ENCODE data around the gene WASHC4.

Gene WASHC4

DNA sequence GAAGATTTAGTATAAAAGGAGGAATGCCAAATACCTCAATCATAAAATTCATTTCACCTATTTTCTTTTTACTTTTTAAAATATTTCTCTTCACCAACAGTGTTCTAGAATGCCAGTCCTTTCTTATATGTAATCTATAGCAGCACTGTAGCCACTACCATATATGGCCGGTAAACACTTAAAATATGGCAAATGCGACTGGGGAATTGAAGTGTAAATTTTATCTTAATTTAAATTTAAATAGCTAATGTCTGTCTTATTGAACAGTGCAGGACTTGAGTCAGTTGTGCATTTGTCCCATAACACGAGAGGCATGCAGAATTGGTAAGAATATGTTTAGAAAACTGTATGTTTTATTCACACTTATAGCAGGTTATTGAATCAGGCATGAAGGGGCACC lies 50.1 kb downstream of the WASHC4 start:
- Histone ChIP-seq H3K79me1 (ENCODE audit: low read length) (no peaks in the 10 kb centered on the region), H2AFZ (ENCODE audit: insufficient read depth, low read length, poor library complexity) (no peak overlapping the region), H3K79me2 (ENCODE audit: control insufficient read depth, insufficient read depth, low read length, poor library complexity) (no peaks in the 10 kb centered on the region), H3K14ac (ENCODE audit: low read length) (no peak overlapping the region), H3K4me2 (ENCODE audit: low read length) (no peak overlapping the region), H2BK12ac (ENCODE audit: low read length) (no peak overlapping the region), H3K4ac (ENCODE audit: low read depth, low read length) (no peak overlapping the region), H4K8ac (ENCODE audit: low read depth, low read length) (no peak overlapping the region), H4K12ac (ENCODE audit: low read depth, low read length) (no peak overlapping the region), H2AK5ac (ENCODE audit: low read length) (no peak overlapping the region), H3K9me3 (ENCODE audit: insufficient read depth, low read depth, low read length) (no peaks in the 10 kb centered on the region), H3K36me3 (ENCODE audit: control insufficient read depth in 1 of 2, insufficient read depth in 2 of 2, low read length in 2 of 2) (peaks cover 7 to 9% of the 10 kb centered on the region in 2 experiments), H3K18ac (ENCODE audit: low read length) (no peak overlapping the region), H3K4me3 (ENCODE audit: low read depth, low read length) (no peak overlapping the region), H3K9ac (ENCODE audit: low read length) (no peak overlapping the region), H3K27me3 (ENCODE audit: insufficient read depth, low read length) (no peaks in the 10 kb centered on the region), H2BK5ac (ENCODE audit: low read depth, low read length, poor library complexity) (no peak overlapping the region), H2BK120ac (ENCODE audit: insufficient read depth, low read length, poor library complexity) (no peak overlapping the region), H3K27ac (ENCODE audit: low read depth, low read length) (no peak overlapping the region), H3K23ac (ENCODE audit: low read length) (no peak overlapping the region), H4K91ac (ENCODE audit: low read depth, low read length) (no peak overlapping the region), H3K4me1 (ENCODE audit: control insufficient read depth in 1 of 2, insufficient read depth in 2 of 2, low read length in 2 of 2) (no peaks in the 10 kb centered on the region)
- no CpG with 5 or more reads among the region's 3 CpGs for WGBS (ENCODE audit: extremely low coverage, insufficient coverage, insufficient read length)
- no peak for DNase-seq

GRCh38 chr12:105158876-105159275 lies 51.3 kb downstream of the WASHC4 start:
- no peak overlapping the region for H3K14ac ChIP-seq (ENCODE audit: low read length)
- H2BK120ac ChIP-seq (ENCODE audit: insufficient read depth, low read length, poor library complexity), result no peak overlapping the region
- H4K91ac ChIP-seq (ENCODE audit: low read depth, low read length), result no peak overlapping the region
- H2BK5ac ChIP-seq (ENCODE audit: low read depth, low read length, poor library complexity), result no peak overlapping the region
- no peak overlapping the region for H4K12ac ChIP-seq (ENCODE audit: low read depth, low read length)
- H3K4me2 ChIP-seq (ENCODE audit: low read length), result no peak overlapping the region
- H3K23ac ChIP-seq (ENCODE audit: low read length), result no peak overlapping the region
- no peak overlapping the region for H4K8ac ChIP-seq (ENCODE audit: low read depth, low read length)
- no peaks in the 10 kb centered on the region for H3K9me3 ChIP-seq (ENCODE audit: insufficient read depth, low read depth, low read length)
- no peak for DNase-seq
- H3K4ac ChIP-seq (ENCODE audit: low read depth, low read length), result no peak overlapping the region
- no peak overlapping the region for H3K9ac ChIP-seq (ENCODE audit: low read length)
- no peak overlapping the region for H3K4me3 ChIP-seq (ENCODE audit: low read depth, low read length)
- H2AFZ ChIP-seq (ENCODE audit: insufficient read depth, low read length, poor library complexity), result no peak overlapping the region
- H3K79me1 ChIP-seq (ENCODE audit: low read length), result no peaks in the 10 kb centered on the region
- no peak overlapping the region for H3K18ac ChIP-seq (ENCODE audit: low read length)
- no peaks in the 10 kb centered on the region for H3K79me2 ChIP-seq (ENCODE audit: control insufficient read depth, insufficient read depth, low read length, poor library complexity)
- H2BK12ac ChIP-seq (ENCODE audit: low read length), result no peak overlapping the region
- no CpG with 5 or more reads among the region's 2 CpGs for WGBS (ENCODE audit: extremely low coverage, insufficient coverage, insufficient read length)
- H3K27me3 ChIP-seq (ENCODE audit: insufficient read depth, low read length), result no peaks in the 10 kb centered on the region
- H2AK5ac ChIP-seq (ENCODE audit: low read length), result no peak overlapping the region
- no peaks in the 10 kb centered on the region for H3K4me1 ChIP-seq (ENCODE audit: control insufficient read depth in 1 of 2, insufficient read depth in 2 of 2, low read length in 2 of 2)
- H3K36me3 ChIP-seq (ENCODE audit: control insufficient read depth in 1 of 2, insufficient read depth in 2 of 2, low read length in 2 of 2), result peaks cover 11 to 12% of the 10 kb centered on the region in 2 experiments
- H3K27ac ChIP-seq (ENCODE audit: low read depth, low read length), result no peak overlapping the region

- Histone ChIP-seq H2AK5ac (ENCODE audit: low read length) (no peak overlapping the region), H3K9ac (ENCODE audit: low read length) (no peak overlapping the region), H3K9me3 (ENCODE audit: insufficient read depth, low read depth, low read length) (no peaks in the 10 kb centered on the region), H4K8ac (ENCODE audit: low read depth, low read length) (no peak overlapping the region), H3K23ac (ENCODE audit: low read length) (no peak overlapping the region), H2BK120ac (ENCODE audit: insufficient read depth, low read length, poor library complexity) (no peak overlapping the region), H2BK5ac (ENCODE audit: low read depth, low read length, poor library complexity) (no peak overlapping the region), H4K91ac (ENCODE audit: low read depth, low read length) (no peak overlapping the region), H3K4ac (ENCODE audit: low read depth, low read length) (no peak overlapping the region), H3K14ac (ENCODE audit: low read length) (no peak overlapping the region), H3K27ac (ENCODE audit: low read depth, low read length) (no peak overlapping the region), H2BK12ac (ENCODE audit: low read length) (no peak overlapping the region), H3K4me3 (ENCODE audit: low read depth, low read length) (no peak overlapping the region), H3K27me3 (ENCODE audit: insufficient read depth, low read length) (no peaks in the 10 kb centered on the region), H3K4me1 (ENCODE audit: control insufficient read depth in 1 of 2, insufficient read depth in 2 of 2, low read length in 2 of 2) (no peaks in the 10 kb centered on the region), H3K18ac (ENCODE audit: low read length) (no peak overlapping the region), H4K12ac (ENCODE audit: low read depth, low read length) (no peak overlapping the region), H2AFZ (ENCODE audit: insufficient read depth, low read length, poor library complexity) (no peak overlapping the region), H3K4me2 (ENCODE audit: low read length) (no peak overlapping the region), H3K36me3 (ENCODE audit: control insufficient read depth in 1 of 2, insufficient read depth in 2 of 2, low read length in 2 of 2) (peaks cover 12 to 13% of the 10 kb centered on the region in 2 experiments), H3K79me1 (ENCODE audit: low read length) (no peaks in the 10 kb centered on the region), H3K79me2 (ENCODE audit: control insufficient read depth, insufficient read depth, low read length, poor library complexity) (no peaks in the 10 kb centered on the region)
- DNase-seq, result no peak
- 100% methylated on average over 1 of the region's 3 CpGs for WGBS (ENCODE audit: extremely low coverage, insufficient coverage, insufficient read length)
Measured at GRCh38 chr12:105162174-105162573, 54.6 kb downstream of the WASHC4 start.

- Histone ChIP-seq H3K27ac (ENCODE audit: low read depth, low read length) (no peak overlapping the region), H3K4me3 (ENCODE audit: low read depth, low read length) (no peak overlapping the region), H3K9me3 (ENCODE audit: insufficient read depth, low read depth, low read length) (no peaks in the 10 kb centered on the region), H3K9ac (ENCODE audit: low read length) (no peak overlapping the region), H3K18ac (ENCODE audit: low read length) (no peak overlapping the region), H3K4me1 (ENCODE audit: control insufficient read depth in 1 of 2, insufficient read depth in 2 of 2, low read length in 2 of 2) (no peaks in the 10 kb centered on the region), H2BK12ac (ENCODE audit: low read length) (no peak overlapping the region), H2BK120ac (ENCODE audit: insufficient read depth, low read length, poor library complexity) (no peak overlapping the region), H3K23ac (ENCODE audit: low read length) (no peak overlapping the region), H4K8ac (ENCODE audit: low read depth, low read length) (no peak overlapping the region), H3K27me3 (ENCODE audit: insufficient read depth, low read length) (no peaks in the 10 kb centered on the region), H3K4ac (ENCODE audit: low read depth, low read length) (no peak overlapping the region), H4K91ac (ENCODE audit: low read depth, low read length) (no peak overlapping the region), H2BK5ac (ENCODE audit: low read depth, low read length, poor library complexity) (no peak overlapping the region), H3K36me3 (ENCODE audit: control insufficient read depth in 1 of 2, insufficient read depth in 2 of 2, low read length in 2 of 2) (peaks cover 12% of the 10 kb centered on the region in 2 experiments), H3K79me2 (ENCODE audit: control insufficient read depth, insufficient read depth, low read length, poor library complexity) (no peaks in the 10 kb centered on the region), H3K79me1 (ENCODE audit: low read length) (no peaks in the 10 kb centered on the region), H3K4me2 (ENCODE audit: low read length) (no peak overlapping the region), H4K12ac (ENCODE audit: low read depth, low read length) (no peak overlapping the region), H2AK5ac (ENCODE audit: low read length) (no peak overlapping the region), H2AFZ (ENCODE audit: insufficient read depth, low read length, poor library complexity) (no peak overlapping the region), H3K14ac (ENCODE audit: low read length) (no peak overlapping the region)
- peak; percentile 44 to 94 for DNase-seq
- WGBS (ENCODE audit: extremely low coverage, insufficient coverage, insufficient read length), result no CpG with 5 or more reads among the region's 2 CpGs
Measured at GRCh38 chr12:105164068-105164467, 56.5 kb downstream of the WASHC4 start.
